Posterior vena cava (tissue), 2 donors: Measurements from ENCODE around the gene ENPP6. TPM values are rescaled to one million over a fixed set of nuclear protein-coding genes. Genes with fewer than 3 reads are reported as not detected.

Experiments used
- DNase-seq: peaks from one replicate; pipeline ENCODE4 v3.0.0-alpha.2; 2020; ENCODE audit warnings: low spot score
- intact Hi-C, 2 donors: fragments of 100-400 bp; cut with DNase I; formaldehyde crosslinking; loops; one replicate each; pipeline versions ENCODE4 v1.14.1 to v1.14.2; 2022 to 2023
- total RNA-seq, 2 donors: library from RNA; stranded (reverse); fragmentation: NEBNext Ultra II Directional; extraction: Animal tissue kit (Norgen Biotek cat#: 25700); gene quantifications; one replicate each; pipeline ENCODE4 v1.2.1, GENCODE V29; 2021
- donor health status: DM: yes; HTN: yes; CAD: no.
- donor health status: DM: yes; HTN: yes; CAD: no.

The ENPP6 gene
- total RNA-seq, 2 donors from 2014 or later: 0.19 to 0.83 TPM

DNA sequence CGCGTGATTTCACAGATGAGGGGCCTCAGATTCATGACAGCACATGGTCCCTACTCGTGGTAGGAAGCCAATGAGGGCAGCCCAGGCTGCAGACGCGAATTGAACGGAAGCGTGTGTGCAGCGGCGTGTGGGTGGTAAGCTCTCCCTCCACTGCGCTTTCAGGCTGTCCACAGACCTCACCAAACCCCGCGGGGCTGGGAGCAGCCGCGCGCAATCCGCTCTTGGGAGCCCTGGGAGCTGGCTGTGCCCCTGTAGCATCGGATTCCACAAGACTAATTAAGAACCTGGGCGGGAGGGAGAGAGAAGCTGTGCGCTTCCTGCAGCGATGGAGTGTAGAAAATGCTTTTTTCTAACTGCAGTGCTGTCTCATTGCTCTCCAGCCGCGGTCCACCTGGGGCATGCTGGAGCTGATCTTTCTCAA is 177.7 kb downstream of the ENPP6 start:
- DNase-seq: no peak
- intact Hi-C loops: no loop called here
